ENCODE results near the gene TSPAN31. TPM values are rescaled to one million over a fixed set of nuclear protein-coding genes. Genes with fewer than 3 reads are reported as not detected.

TSPAN31 gene
- total and polyA plus RNA-seq, 2 of the 8 experiments (the other 6 are each of a cell fraction or from before 2014, with no cell fraction given): 15.8 to 31.4 TPM

- TF ChIP-seq NANOG (IDR thresholded peaks at IDR 0.05; ENCODE audit: insufficient read depth, low read depth, low read length, poor library complexity, severe bottlenecking): no peak
Measured at GRCh38 chr12:57729321-57729844, 15.5 kb upstream of the TSPAN31 start (continued).

Measured in H1 (cell line).